HFFc6 (cell line): ENCODE data around the gene ADAMTSL5. TPM values are rescaled to one million over a fixed set of nuclear protein-coding genes. Genes with fewer than 3 reads are reported as not detected.

Experiments
- DNase-seq: peaks from one replicate; pipeline ENCODE4 v3.0.0-alpha.2; 2018
- H3K27ac Mint-ChIP-seq: 2 replicates; pipeline ENCODE4 v1.8.0; 2020; ENCODE audit warnings: mild to moderate bottlenecking, mixed read lengths
- H3K27me3 Mint-ChIP-seq: 2 replicates; pipeline ENCODE4 v1.8.0; 2021; ENCODE audit warnings: mild to moderate bottlenecking, moderate library complexity, mixed read lengths; ENCODE audit not compliant: insufficient read depth
- H3K36me3 Mint-ChIP-seq: 2 replicates; pipeline ENCODE4 v1.8.0; 2021; ENCODE audit warnings: low read depth, mixed read lengths
- H3K4me1 Mint-ChIP-seq: 2 replicates; pipeline ENCODE4 v1.8.0; 2020; ENCODE audit warnings: low read depth, mixed read lengths
- H3K4me3 Mint-ChIP-seq: 2 replicates; pipeline ENCODE4 v1.8.0; 2020; ENCODE audit warnings: mild to moderate bottlenecking, moderate library complexity, mixed read lengths
- H3K9me3 Mint-ChIP-seq: 2 replicates; pipeline ENCODE4 v1.8.0; 2020; ENCODE audit warnings: mild to moderate bottlenecking, mixed read lengths
- CTCF ChIP-seq: fragments of 200-600 bp; sonication (generic); IDR thresholded peaks from 2 replicates; pipeline ENCODE4 v1.5.0; 2021; ENCODE audit warnings: antibody characterized with exemption, mild to moderate bottlenecking
- total RNA-seq, 6 experiments: library from RNA; stranded (reverse); fragmentation: NEBNext Ultra II Directional; extraction: Animal tissue kit (Norgen Biotek cat#: 25700); gene quantifications; 2 replicates in 1 of 6; 3 replicates in 5 of 6; pipeline ENCODE4 v1.2.3, GENCODE V29; 2021

The ADAMTSL5 gene
- total RNA-seq, 6 experiments from 2014 or later = 14.9 to 20.5 (median 16.2) TPM

DNA sequence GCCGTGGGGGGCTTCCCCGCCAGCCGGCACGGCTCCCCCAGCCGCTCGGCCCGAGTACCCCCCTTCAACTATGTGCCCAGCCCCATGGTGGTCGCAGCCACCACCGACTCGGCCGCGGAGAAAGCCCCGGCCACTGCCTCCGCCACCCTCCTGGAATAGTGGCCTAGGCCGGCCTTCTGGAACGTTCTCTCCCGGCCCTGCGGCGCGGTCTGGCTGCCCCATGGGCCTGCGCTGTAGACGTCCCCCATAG lies 42.8 kb downstream of the ADAMTSL5 start:
- H3K27ac Mint-ChIP-seq = peak overlapping the region; percentile 51; the same call in 1 of the 2 replicates
- peaks cover 8% of the 10 kb centered on the region for H3K27me3 Mint-ChIP-seq
- H3K4me1 Mint-ChIP-seq = no peaks in the 10 kb centered on the region
- no peaks in the 10 kb centered on the region for H3K36me3 Mint-ChIP-seq
- no peaks in the 10 kb centered on the region for H3K9me3 Mint-ChIP-seq
- TF ChIP-seq CTCF = no peak
- peak overlapping the region; percentile 83 for H3K4me3 Mint-ChIP-seq
- no peak for DNase-seq

DNA sequence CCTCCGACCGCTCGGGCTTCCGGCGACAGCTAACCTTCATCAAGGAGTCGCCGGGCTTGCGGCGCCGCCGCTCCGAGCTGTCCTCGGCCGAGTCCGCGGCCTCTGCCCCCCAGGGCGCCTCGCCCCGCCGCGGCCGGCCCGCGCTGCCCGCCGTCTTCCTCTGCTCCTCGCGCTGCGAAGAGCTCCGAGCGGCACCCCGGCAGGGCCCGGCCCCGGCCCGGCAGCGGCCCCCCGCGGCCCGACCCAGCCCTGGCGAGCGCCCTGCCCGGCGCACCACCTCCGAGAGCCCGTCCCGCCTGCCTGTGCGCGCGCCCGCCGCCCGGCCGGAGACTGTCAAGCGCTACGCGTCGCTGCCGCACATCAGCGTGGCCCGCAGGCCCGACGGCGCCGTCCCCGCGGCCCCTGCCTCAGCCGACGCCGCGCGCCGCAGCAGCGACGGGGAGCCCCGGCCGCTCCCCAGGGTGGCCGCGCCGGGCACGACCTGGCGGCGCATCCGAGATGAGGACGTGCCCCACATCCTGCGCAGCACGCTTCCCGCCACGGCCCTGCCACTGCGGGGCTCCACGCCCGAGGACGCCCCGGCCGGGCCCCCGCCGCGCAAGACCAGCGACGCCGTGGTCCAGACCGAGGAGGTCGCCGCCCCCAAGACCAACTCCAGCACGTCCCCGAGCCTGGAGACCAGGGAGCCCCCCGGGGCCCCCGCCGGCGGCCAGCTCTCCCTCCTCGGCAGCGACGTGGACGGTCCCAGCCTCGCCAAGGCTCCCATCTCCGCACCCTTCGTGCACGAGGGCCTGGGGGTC lies 43.4 kb downstream of the ADAMTSL5 start:
- H3K27ac Mint-ChIP-seq = no peak overlapping the region; the same call in 1 of the 2 replicates
- H3K27me3 Mint-ChIP-seq = peaks cover 8% of the 10 kb centered on the region
- no peak for DNase-seq
- no peaks in the 10 kb centered on the region for H3K36me3 Mint-ChIP-seq
- no peaks in the 10 kb centered on the region for H3K9me3 Mint-ChIP-seq
- H3K4me3 Mint-ChIP-seq = peak overlapping the region; percentile 83; the same call in 1 of the 2 replicates
- TF ChIP-seq CTCF = no peak
- H3K4me1 Mint-ChIP-seq = no peaks in the 10 kb centered on the region

GRCh38 chr19:1468821-1469254 lies 44.0 kb downstream of the ADAMTSL5 start:
- TF ChIP-seq CTCF = peak; percentile 26; the same call in 1 of the 2 replicates
- Mint-ChIP-seq H3K27me3 (peaks cover 8% of the 10 kb centered on the region), H3K4me1 (no peaks in the 10 kb centered on the region), H3K27ac (no peak overlapping the region), H3K9me3 (no peaks in the 10 kb centered on the region), H3K4me3 (peak overlapping the region; percentile 30; the same call in 1 of the 2 replicates), H3K36me3 (no peaks in the 10 kb centered on the region)
- no peak for DNase-seq

DNA sequence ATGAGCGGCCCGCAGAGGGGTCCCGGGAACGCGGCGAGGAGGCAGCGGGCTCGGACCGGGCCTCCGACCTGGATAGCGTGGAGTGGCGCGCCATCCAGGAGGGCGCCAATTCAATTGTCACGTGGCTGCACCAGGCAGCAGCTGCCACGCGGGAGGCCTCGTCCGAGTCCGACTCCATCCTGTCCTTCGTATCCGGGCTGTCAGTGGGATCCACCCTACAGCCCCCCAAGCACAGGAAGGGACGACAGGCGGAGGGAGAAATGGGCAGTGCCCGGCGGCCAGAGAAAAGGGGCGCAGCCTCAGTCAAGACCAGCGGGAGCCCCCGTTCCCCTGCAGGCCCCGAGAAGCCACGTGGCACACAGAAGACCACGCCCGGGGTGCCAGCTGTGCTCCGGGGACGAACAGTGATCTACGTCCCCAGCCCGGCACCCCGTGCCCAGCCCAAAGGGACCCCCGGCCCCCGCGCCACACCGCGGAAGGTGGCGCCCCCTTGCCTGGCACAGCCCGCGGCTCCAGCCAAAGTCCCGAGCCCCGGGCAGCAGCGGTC lies 44.5 kb downstream of the ADAMTSL5 start:
- no peak for DNase-seq
- Mint-ChIP-seq H3K36me3 (no peaks in the 10 kb centered on the region), H3K4me1 (no peaks in the 10 kb centered on the region), H3K27me3 (peaks cover 6% of the 10 kb centered on the region), H3K4me3 (peak overlapping the region; percentile 36; the same call in 1 of the 2 replicates), H3K9me3 (no peaks in the 10 kb centered on the region), H3K27ac (no peak overlapping the region)
- no peak for TF ChIP-seq CTCF

- peaks cover 6% of the 10 kb centered on the region for H3K27me3 Mint-ChIP-seq
- no peaks in the 10 kb centered on the region for H3K9me3 Mint-ChIP-seq
- H3K4me3 Mint-ChIP-seq = no peak overlapping the region
- no peak for TF ChIP-seq CTCF
- H3K4me1 Mint-ChIP-seq = no peaks in the 10 kb centered on the region
- no peak for DNase-seq
- no peak overlapping the region for H3K27ac Mint-ChIP-seq
- no peaks in the 10 kb centered on the region for H3K36me3 Mint-ChIP-seq
These were observed 45.1 kb downstream of the ADAMTSL5 start for GRCh38 chr19:1467490-1468273.
